Measurements from ENCODE around the gene CYREN.
"Not testable (repeated sequence)": the region's sequence is repeated elsewhere in the genome, so short reads cannot be mapped to it uniquely, and the experiment has no call there.

The CYREN gene

DNA sequence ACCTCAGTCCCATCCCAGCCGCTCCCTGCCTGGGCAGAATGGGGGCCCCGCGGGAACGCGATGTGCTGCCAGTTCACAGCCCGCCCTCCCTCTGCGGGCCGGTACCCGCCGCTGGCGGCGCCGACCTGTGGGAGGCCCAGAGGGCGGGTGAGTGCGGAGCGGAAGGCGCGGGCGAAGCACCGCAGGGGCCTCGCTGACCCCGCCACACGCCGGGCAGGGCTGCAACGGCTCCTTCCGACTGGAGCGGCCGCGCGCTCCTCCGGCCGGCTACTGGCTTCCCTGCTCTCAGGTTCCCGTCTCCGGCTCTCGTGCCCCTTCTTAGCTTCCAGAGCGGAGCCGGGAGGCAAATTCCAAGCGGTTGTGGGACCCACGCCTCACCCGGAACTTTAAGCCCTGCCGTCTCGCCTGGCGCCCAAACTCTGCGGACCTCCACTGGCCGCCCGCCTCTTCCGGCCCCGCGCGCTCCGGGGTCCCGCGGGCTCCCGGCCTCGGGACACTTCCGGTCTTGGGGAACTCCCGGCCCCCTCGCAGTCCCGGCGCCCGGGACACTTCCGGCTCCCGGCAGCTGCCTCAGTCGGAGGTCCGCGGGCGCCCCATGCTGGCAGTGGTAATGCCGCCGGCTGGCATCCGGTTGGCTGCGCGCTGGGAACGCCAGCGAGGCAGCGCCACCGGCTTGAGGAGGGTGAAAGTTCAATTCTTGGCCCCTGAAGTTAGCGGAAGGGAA is at the start of gene CYREN:
Gene CYREN (minus strand): TSS at position 434 of the 724 bp plus-strand sequence. CDS start 1,785 bp downstream, outside the sequence.
- DNase-seq (ENCODE audit: low spot score), result peak; percentile 93
- TF ChIP-seq CTCF (IDR thresholded peaks at IDR 0.05; ENCODE audit: extremely low read depth, missing control alignments), result peak; percentile 81

- TF ChIP-seq CTCF (IDR thresholded peaks at IDR 0.05; ENCODE audit: extremely low read depth, missing control alignments), result no peak
- no peak for DNase-seq (ENCODE audit: low spot score)
Measured at GRCh38 chr7:135217645-135218509, 47.4 kb upstream of the CYREN start.

GRCh38 chr7:135215698-135216097 is 45.2 kb upstream of the CYREN start:
- TF ChIP-seq CTCF (IDR thresholded peaks at IDR 0.05; ENCODE audit: extremely low read depth, missing control alignments), result no peak
- no peak for DNase-seq (ENCODE audit: low spot score)

- TF ChIP-seq CTCF (IDR thresholded peaks at IDR 0.05; ENCODE audit: extremely low read depth, missing control alignments), result no peak
- no peak for DNase-seq (ENCODE audit: low spot score)
Measured at GRCh38 chr7:135215180-135215579, 44.7 kb upstream of the CYREN start.

GRCh38 chr7:135213831-135214230 is 43.3 kb upstream of the CYREN start:
- no peak for TF ChIP-seq CTCF (IDR thresholded peaks at IDR 0.05; ENCODE audit: extremely low read depth, missing control alignments)
- no peak for DNase-seq (ENCODE audit: low spot score)

- not testable (repeated sequence) for DNase-seq (ENCODE audit: low spot score)
Measured at GRCh38 chr7:135211946-135212685, 41.6 kb upstream of the CYREN start.

DNA sequence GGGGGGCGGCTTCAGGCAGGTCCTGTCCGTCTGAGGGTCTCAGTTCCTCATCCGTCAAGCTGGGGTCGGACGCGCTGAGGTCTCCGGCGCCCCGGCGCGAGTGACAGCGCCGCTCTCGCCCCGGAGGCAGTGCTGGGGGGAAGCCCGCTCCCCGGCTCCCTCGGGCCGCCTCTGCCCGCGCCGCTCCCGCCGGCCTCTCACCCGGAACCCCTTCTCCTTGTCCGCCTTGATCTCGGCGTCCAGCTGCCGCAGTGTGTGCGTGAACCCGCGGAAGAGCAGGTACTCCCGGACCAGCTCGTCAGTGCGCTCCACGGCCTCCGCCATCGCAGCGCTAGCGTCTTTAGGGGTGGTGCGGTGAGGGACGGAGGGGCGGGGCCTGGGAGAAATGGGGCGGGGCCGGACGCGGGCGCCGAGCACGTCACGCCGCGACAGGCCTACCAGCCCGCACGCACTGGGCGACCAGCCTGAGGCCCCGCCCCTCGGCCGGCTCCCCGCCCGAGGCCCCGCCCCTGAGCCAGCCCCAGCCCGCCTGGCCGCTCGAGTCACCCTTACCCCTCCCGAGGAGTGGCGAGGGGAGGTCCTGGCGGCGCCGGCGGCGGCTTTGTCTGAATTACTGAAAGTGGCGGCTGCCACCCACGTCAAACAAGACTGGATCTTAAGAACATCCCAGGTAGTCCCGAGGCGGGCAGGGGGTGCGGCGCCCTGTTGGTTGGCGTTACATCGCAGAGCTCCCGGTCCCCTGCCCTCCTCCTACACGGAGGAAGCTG is 40.9 kb upstream of the CYREN start, which contains the start of gene WDR91:
Gene WDR91 (minus strand): TSS at position 348 of the 767 bp plus-strand sequence. CDS start 24 bp downstream, at position 324.
- DNase-seq (ENCODE audit: low spot score), result peak; percentile 100
- no peak for TF ChIP-seq CTCF (IDR thresholded peaks at IDR 0.05; ENCODE audit: extremely low read depth, missing control alignments)

Data from GM20000 (cell line).